Measurements from ENCODE around the gene LIMA1.

DNA sequence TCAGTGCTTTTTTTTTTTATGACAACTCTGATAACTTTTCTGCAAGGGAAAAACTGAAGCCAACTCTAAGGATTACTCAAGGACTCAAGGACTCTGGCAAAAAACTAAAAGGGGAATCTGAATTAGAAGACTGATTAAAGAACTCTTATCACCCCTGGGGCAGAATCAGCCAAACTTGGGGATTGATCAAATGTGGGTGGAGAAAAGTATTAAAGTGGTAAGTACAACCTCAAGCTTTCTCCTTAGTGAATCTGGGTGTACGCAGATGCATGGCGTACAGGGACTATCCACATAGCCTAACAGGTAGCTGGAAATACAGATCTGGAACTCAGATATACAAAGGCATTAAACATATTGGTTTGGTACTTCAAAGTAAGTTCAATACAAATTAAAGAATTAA is 7.3 kb downstream of the LIMA1 start:
- TF ChIP-seq, protein P1, sequence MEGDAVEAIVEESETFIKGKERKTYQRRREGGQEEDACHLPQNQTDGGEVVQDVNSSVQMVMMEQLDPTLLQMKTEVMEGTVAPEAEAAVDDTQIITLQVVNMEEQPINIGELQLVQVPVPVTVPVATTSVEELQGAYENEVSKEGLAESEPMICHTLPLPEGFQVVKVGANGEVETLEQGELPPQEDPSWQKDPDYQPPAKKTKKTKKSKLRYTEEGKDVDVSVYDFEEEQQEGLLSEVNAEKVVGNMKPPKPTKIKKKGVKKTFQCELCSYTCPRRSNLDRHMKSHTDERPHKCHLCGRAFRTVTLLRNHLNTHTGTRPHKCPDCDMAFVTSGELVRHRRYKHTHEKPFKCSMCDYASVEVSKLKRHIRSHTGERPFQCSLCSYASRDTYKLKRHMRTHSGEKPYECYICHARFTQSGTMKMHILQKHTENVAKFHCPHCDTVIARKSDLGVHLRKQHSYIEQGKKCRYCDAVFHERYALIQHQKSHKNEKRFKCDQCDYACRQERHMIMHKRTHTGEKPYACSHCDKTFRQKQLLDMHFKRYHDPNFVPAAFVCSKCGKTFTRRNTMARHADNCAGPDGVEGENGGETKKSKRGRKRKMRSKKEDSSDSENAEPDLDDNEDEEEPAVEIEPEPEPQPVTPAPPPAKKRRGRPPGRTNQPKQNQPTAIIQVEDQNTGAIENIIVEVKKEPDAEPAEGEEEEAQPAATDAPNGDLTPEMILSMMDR (IDR thresholded peaks at IDR 0.05) = no peak
- no peak for TF ChIP-seq POLR2AphosphoS5 (IDR thresholded peaks at IDR 0.05)
